Measurements from ENCODE around the gene FHIT.

The FHIT gene

GRCh38 chr3:60949146-60949545 is 302.1 kb downstream of the FHIT start:
- DNase-seq (ENCODE audit: low read depth): no peak
- H3K4me3 ChIP-seq (ENCODE audit: low read depth, low read length): no peak overlapping the region
- TF ChIP-seq CTCF (IDR thresholded peaks at IDR 0.05; ENCODE audit: low read depth, low read length, missing control alignments): no peak

- no peak for DNase-seq (ENCODE audit: low read depth)
- H3K4me3 ChIP-seq (ENCODE audit: low read depth, low read length): no peak overlapping the region
- no peak for TF ChIP-seq CTCF (IDR thresholded peaks at IDR 0.05; ENCODE audit: low read depth, low read length, missing control alignments)
Observed at GRCh38 chr3:60948488-60948887, 302.8 kb downstream of the FHIT start.

- TF ChIP-seq CTCF (IDR thresholded peaks at IDR 0.05; ENCODE audit: low read depth, low read length, missing control alignments): no peak
- H3K4me3 ChIP-seq (ENCODE audit: low read depth, low read length): no peak overlapping the region
- no peak for DNase-seq (ENCODE audit: low read depth)
Observed at GRCh38 chr3:60935709-60936108, 315.5 kb downstream of the FHIT start.

GRCh38 chr3:60933824-60934223 is 317.4 kb downstream of the FHIT start:
- no peak for TF ChIP-seq CTCF (IDR thresholded peaks at IDR 0.05; ENCODE audit: low read depth, low read length, missing control alignments)
- H3K4me3 ChIP-seq (ENCODE audit: low read depth, low read length): no peak overlapping the region
- no peak for DNase-seq (ENCODE audit: low read depth)

- no peak for TF ChIP-seq CTCF (IDR thresholded peaks at IDR 0.05; ENCODE audit: low read depth, low read length, missing control alignments)
- DNase-seq (ENCODE audit: low read depth): no peak
- no peak overlapping the region for H3K4me3 ChIP-seq (ENCODE audit: low read depth, low read length)
Observed at GRCh38 chr3:60932643-60933042, 318.6 kb downstream of the FHIT start.

- no peak for DNase-seq (ENCODE audit: low read depth)
- no peak for TF ChIP-seq CTCF (IDR thresholded peaks at IDR 0.05; ENCODE audit: low read depth, low read length, missing control alignments)
- H3K4me3 ChIP-seq (ENCODE audit: low read depth, low read length): no peak overlapping the region
Observed at GRCh38 chr3:60932170-60932569, 319.1 kb downstream of the FHIT start.

- DNase-seq (ENCODE audit: low read depth): no peak
Observed at GRCh38 chr3:60931452-60931851, 319.8 kb downstream of the FHIT start.

More at GRCh38 chr3:60931452-60931851, 319.8 kb downstream of the FHIT start:
- no peak for TF ChIP-seq CTCF (IDR thresholded peaks at IDR 0.05; ENCODE audit: low read depth, low read length, missing control alignments)
- no peak overlapping the region for H3K4me3 ChIP-seq (ENCODE audit: low read depth, low read length)
